HepG2 (cell line): ENCODE results near the gene PLA1A. TPM values are rescaled to one million over a fixed set of nuclear protein-coding genes. Genes with fewer than 3 reads are reported as not detected.
A peak's percentile ranks its signal among the peaks of the same experiment; 100 is the strongest.

Source experiments
- CREM ChIP-seq, 2 experiments: sonication (generic) in 1 of 2; formaldehyde crosslinking in 1 of 2; IDR thresholded peaks; 2 replicates each; pipeline versions ENCODE4 v1.4.0 to v1.6.1; 2016 to 2020; ENCODE audit warnings: antibody characterized with exemption in 1 of 2, mild to moderate bottlenecking in 1 of 2, missing genetic modification reagents in 1 of 2
- PAXIP1 ChIP-seq: sonication (generic); formaldehyde crosslinking; conservative IDR thresholded peaks from 2 replicates; pipeline ENCODE4 v1.4.0; 2020; ENCODE audit warnings: mild to moderate bottlenecking, missing genetic modification reagents, moderate library complexity
- REST ChIP-seq, 2 experiments: IDR thresholded peaks; 2 replicates each; pipeline ENCODE4 v1.6.1; 2011 to 2012; ENCODE audit warnings: low read length in 2 of 2, borderline replicate concordance in 1 of 2, low read depth in 1 of 2, mild to moderate bottlenecking in 1 of 2, moderate library complexity in 1 of 2
- ZBTB39 ChIP-seq: sonication (generic); formaldehyde crosslinking; IDR thresholded peaks from 2 replicates; pipeline ENCODE4 v1.5.0; 2020; ENCODE audit warnings: missing genetic modification reagents
- ZFP41 ChIP-seq: sonication (generic); formaldehyde crosslinking; IDR thresholded peaks from 2 replicates; pipeline ENCODE4 v1.4.0; 2020; ENCODE audit warnings: mild to moderate bottlenecking, missing genetic modification reagents, borderline replicate concordance
- ZNF12 ChIP-seq: sonication (generic); formaldehyde crosslinking; IDR thresholded peaks from 2 replicates; pipeline ENCODE4 v1.5.0; 2020; ENCODE audit warnings: missing genetic modification reagents
- ZNF280D ChIP-seq: sonication (generic); formaldehyde crosslinking; IDR thresholded peaks from 2 replicates; pipeline ENCODE4 v1.5.1; 2020; ENCODE audit warnings: mild to moderate bottlenecking, missing genetic modification reagents
- ZNF574 ChIP-seq: sonication (generic); formaldehyde crosslinking; IDR thresholded peaks from 2 replicates; pipeline ENCODE4 v1.4.0; 2020; ENCODE audit warnings: missing genetic modification reagents
- ZNF790 ChIP-seq: sonication (generic); formaldehyde crosslinking; IDR thresholded peaks from 2 replicates; pipeline ENCODE4 v1.8.0; 2022; ENCODE audit warnings: missing genetic modification reagents, mild to moderate bottlenecking, borderline replicate concordance
- polyA plus RNA-seq, 8 experiments: library from polyadenylated mRNA; depleted of rRNA in 3 of 8; stranded (reverse) in 7 of 8; unstranded in 1 of 8; fragments of >200 nt; fragmentation: Illumina TruSeq in 4 of 8; extraction: Trizol in 4 of 8; gene quantifications; 2 replicates each; pipeline versions ENCODE4 v1.2.1 to v1.2.3, GENCODE V29; 2011 to 2016; ENCODE audit warnings: low read depth in 4 of 8, missing spikeins in 1 of 8, mixed read lengths in 1 of 8; ENCODE audit not compliant: insufficient read depth in 1 of 8
- total RNA-seq, 5 experiments: library from RNA; depleted of rRNA; stranded (reverse); fragments of >200 nt; fragmentation: Illumina TruSeq; extraction: Trizol; gene quantifications; 2 replicates each; pipeline ENCODE4 v1.2.3, GENCODE V29; 2016; ENCODE audit warnings: low read depth in 1 of 5

The PLA1A gene
- total and polyA plus RNA-seq, 2 of the 13 experiments (the other 11 are each of a cell fraction or from before 2014, with no cell fraction given) = 0.11 to 0.18 TPM

GRCh38 chr3:119645813-119646212 lies 48.1 kb downstream of the PLA1A start (continued):
- TF ChIP-seq ZBTB39 (CRISPR knock-in tag) (no peak), ZNF12 (CRISPR knock-in tag) (0 out of 2 replicates have a peak, but pooled peaks have one; percentile 26), PAXIP1 (peak; percentile 74), ZNF280D (CRISPR knock-in tag) (no peak), ZFP41 (CRISPR knock-in tag) (no peak), CREM (IDR thresholded peaks at IDR 0.05) (no peak), CREM (CRISPR knock-in tag; IDR thresholded peaks at IDR 0.05) (no peak), ZNF790 (CRISPR knock-in tag) (no peak), REST (IDR thresholded peaks at IDR 0.05; ENCODE audit: borderline replicate concordance in 1 of 2, low read depth in 1 of 2, low read length in 2 of 2) (0 out of 4 replicates have a peak, but pooled peaks of 1 of the 2 experiments have one; percentile 23), ZNF574 (no peak)
